ENCODE results near the gene PRDM16. TPM values are rescaled to one million over a fixed set of nuclear protein-coding genes. Genes with fewer than 3 reads are reported as not detected.

Gene PRDM16
- total and polyA plus RNA-seq, 3 donors from 2014 or later: 2.1 to 5.6 (median 4.7) TPM

GRCh38 chr1:3477241-3477995 lies 408.4 kb downstream of the PRDM16 start:
- H3K4me3 ChIP-seq: no peak overlapping the region
- no peak for TF ChIP-seq CTCF (IDR thresholded peaks at IDR 0.05)
- no peak for TF ChIP-seq POLR2A (IDR thresholded peaks at IDR 0.05)
- H3K36me3 ChIP-seq (ENCODE audit: low read depth, missing control alignments): no peaks in the 10 kb centered on the region
- no peaks in the 10 kb centered on the region for H3K9me3 ChIP-seq
- no peak for DNase-seq
- no peaks in the 10 kb centered on the region for H3K27me3 ChIP-seq
- H3K27ac ChIP-seq: no peak overlapping the region
- H3K4me1 ChIP-seq: peaks cover 8% of the 10 kb centered on the region
- intact Hi-C loops (cut with DNase I; ENCODE audit: low total_unique reads): no loop called here
- 80 to 82% methylated on average over 20 to 28 of the region's 28 CpGs for WGBS, 2 donors

- Histone ChIP-seq H3K36me3 (ENCODE audit: low read depth, missing control alignments) (no peaks in the 10 kb centered on the region), H3K4me1 (peaks cover 8% of the 10 kb centered on the region), H3K27ac (no peak overlapping the region), H3K27me3 (no peaks in the 10 kb centered on the region), H3K9me3 (no peaks in the 10 kb centered on the region), H3K4me3 (no peak overlapping the region)
- DNase-seq: no peak
- intact Hi-C loops (cut with DNase I; ENCODE audit: low total_unique reads): no loop called here
- TF ChIP-seq CTCF (IDR thresholded peaks at IDR 0.05) (no peak), POLR2A (IDR thresholded peaks at IDR 0.05) (no peak)
- WGBS, 2 donors: 67 to 92% methylated on average over 5 to 24 of the region's 24 CpGs
Measured at GRCh38 chr1:3478187-3478586, 409.2 kb downstream of the PRDM16 start.

GRCh38 chr1:3479511-3480368 lies 410.7 kb downstream of the PRDM16 start:
- peaks cover 8% of the 10 kb centered on the region for H3K4me1 ChIP-seq
- intact Hi-C loops (cut with DNase I; ENCODE audit: low total_unique reads): no loop called here
- H3K27me3 ChIP-seq: no peaks in the 10 kb centered on the region
- no peak overlapping the region for H3K4me3 ChIP-seq
- no peak for TF ChIP-seq CTCF (IDR thresholded peaks at IDR 0.05)
- TF ChIP-seq POLR2A (IDR thresholded peaks at IDR 0.05): no peak
- no peaks in the 10 kb centered on the region for H3K36me3 ChIP-seq (ENCODE audit: low read depth, missing control alignments)
- H3K27ac ChIP-seq: no peak overlapping the region
- no peaks in the 10 kb centered on the region for H3K9me3 ChIP-seq
- 76% methylated on average over 27 of the region's 30 CpGs; no CpG with 5 or more reads in 1 of the 2 donors for WGBS, 2 donors
- no peak for DNase-seq

GRCh38 chr1:3480369-3480719 lies 411.3 kb downstream of the PRDM16 start:
- H3K27me3 ChIP-seq: no peaks in the 10 kb centered on the region
- H3K9me3 ChIP-seq: no peaks in the 10 kb centered on the region
- DNase-seq: no peak
- intact Hi-C loops (cut with DNase I; ENCODE audit: low total_unique reads): no loop called here
- no peak overlapping the region for H3K4me3 ChIP-seq
- peaks cover 8% of the 10 kb centered on the region for H3K4me1 ChIP-seq
- no peak for TF ChIP-seq POLR2A (IDR thresholded peaks at IDR 0.05)
- 80 to 85% methylated on average over 2 to 21 of the region's 21 CpGs for WGBS, 2 donors
- no peak overlapping the region for H3K27ac ChIP-seq
- no peaks in the 10 kb centered on the region for H3K36me3 ChIP-seq (ENCODE audit: low read depth, missing control alignments)

GRCh38 chr1:3481046-3481445 lies 412.0 kb downstream of the PRDM16 start:
- DNase-seq: no peak
- Histone ChIP-seq H3K27me3 (no peaks in the 10 kb centered on the region), H3K9me3 (no peaks in the 10 kb centered on the region), H3K4me3 (no peak overlapping the region), H3K36me3 (ENCODE audit: low read depth, missing control alignments) (no peaks in the 10 kb centered on the region), H3K4me1 (peaks cover 8% of the 10 kb centered on the region), H3K27ac (no peak overlapping the region)
- TF ChIP-seq CTCF (IDR thresholded peaks at IDR 0.05) (no peak), POLR2A (IDR thresholded peaks at IDR 0.05) (no peak)
- intact Hi-C loops (cut with DNase I; ENCODE audit: low total_unique reads): no loop called here
- 80 to 86% methylated on average over 15 of the region's 15 CpGs for WGBS, 2 donors

Data from testis (tissue), 3 donors.